22Rv1 (cell line): ENCODE results near the gene SSC4D.
"Not testable (repeated sequence)": the region's sequence is repeated elsewhere in the genome, so short reads cannot be mapped to it uniquely, and the experiment has no call there.

Experiments used
- H3K27ac ChIP-seq: fragments of 450-650 bp; 2 replicates; pipeline ENCODE4 v1.5.1; 2017
- CTCF ChIP-seq: fragments of 450-650 bp; IDR thresholded peaks from 2 replicates; pipeline ENCODE4 v1.5.1; 2017; ENCODE audit warnings: mild to moderate bottlenecking
- ZFX ChIP-seq: fragments of 450-650 bp; IDR thresholded peaks from 2 replicates; pipeline ENCODE4 v1.6.1; 2017; ENCODE audit warnings: antibody characterized with exemption, borderline replicate concordance

Gene SSC4D

GRCh38 chr7:76428868-76429805, 19.6 kb upstream of the SSC4D start:
- H3K27ac ChIP-seq, result no peak overlapping the region
- no peak for TF ChIP-seq ZFX
- no peak for TF ChIP-seq CTCF

- TF ChIP-seq ZFX (no peak), CTCF (no peak)
- no peak overlapping the region for H3K27ac ChIP-seq
Observed at GRCh38 chr7:76428149-76428823, 18.8 kb upstream of the SSC4D start.

GRCh38 chr7:76427635-76428034, 18.1 kb upstream of the SSC4D start:
- H3K27ac ChIP-seq, result no peak overlapping the region
- TF ChIP-seq ZFX (no peak), CTCF (no peak)

DNA sequence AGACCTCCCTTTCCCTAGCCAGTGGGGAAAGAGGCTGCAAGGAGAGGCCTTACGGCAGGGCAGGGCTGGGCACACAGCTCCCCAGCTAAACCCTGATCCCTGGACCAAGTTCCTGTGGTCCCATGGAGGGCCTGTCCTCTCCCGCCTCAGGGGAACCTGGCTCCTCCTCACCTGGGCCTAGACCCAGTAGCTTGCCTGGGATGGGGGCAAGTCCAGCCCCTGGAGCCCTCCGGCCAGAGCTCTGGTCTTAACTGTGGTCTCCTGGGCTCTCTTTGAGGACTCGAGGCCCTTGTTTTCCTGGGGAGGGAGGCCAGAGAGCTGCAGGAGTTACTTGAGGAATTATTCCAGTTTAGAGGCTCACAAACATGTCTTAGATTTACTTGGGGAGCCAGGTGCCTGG, 16.7 kb upstream of the SSC4D start:
- TF ChIP-seq ZFX (no peak), CTCF (no peak)
- no peak overlapping the region for H3K27ac ChIP-seq

DNA sequence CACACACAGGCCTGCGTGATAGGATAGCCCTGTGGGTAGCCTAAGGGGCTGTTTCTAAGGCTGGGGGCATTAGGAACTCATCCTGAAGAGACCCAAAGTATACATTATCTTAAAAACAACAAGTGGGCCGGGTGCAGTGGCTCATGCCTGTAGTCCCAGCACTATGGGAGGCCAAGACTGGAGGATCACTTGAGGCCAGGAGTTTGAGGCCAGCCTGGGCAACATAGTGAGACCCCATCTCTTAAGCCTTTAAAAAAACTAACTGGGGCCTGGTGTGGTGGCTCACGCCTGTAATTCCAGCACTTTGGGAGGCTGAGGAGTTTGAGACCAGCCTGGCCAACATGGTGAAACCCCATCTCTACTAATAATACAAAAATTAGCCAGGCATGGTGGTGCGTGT, 16.1 kb upstream of the SSC4D start:
- H3K27ac ChIP-seq, result not testable (repeated sequence)

DNA sequence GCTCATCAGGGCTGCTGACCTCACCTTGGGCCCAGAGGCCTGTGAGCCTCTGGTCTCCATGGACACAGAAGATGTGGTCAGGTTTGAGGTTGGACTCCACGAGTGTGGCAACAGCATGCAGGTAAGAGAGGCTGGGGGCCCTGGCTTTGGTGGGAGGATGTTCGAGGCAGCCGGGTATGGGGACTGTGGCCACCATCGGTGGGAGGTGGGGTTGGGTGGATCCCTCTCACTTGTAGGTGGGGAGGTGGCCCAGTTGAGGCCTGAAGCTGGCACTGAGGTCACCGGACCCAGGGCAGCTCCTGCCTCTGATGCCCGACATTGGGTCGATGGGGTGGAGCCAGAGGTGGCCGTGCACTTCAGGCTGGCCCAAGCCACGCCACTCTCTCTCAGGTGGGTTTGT, 15.7 kb upstream of the SSC4D start:
- no peak overlapping the region for H3K27ac ChIP-seq
- TF ChIP-seq CTCF, result no peak
- no peak for TF ChIP-seq ZFX

- no peak within 1 kb of the TSS for H3K27ac ChIP-seq
Observed at GRCh38 chr7:76424413-76425111, 15.1 kb upstream of the SSC4D start, which contains the start of gene ZP3. TSS of gene ZP3 (plus strand) at chr7:76424950. CDS start at chr7:76424965, 15 bp downstream.

More at GRCh38 chr7:76424413-76425111, 15.1 kb upstream of the SSC4D start, which contains the start of gene ZP3:
- TF ChIP-seq ZFX, result no peak
- no peak for TF ChIP-seq CTCF
